GM18526 (cell line): ENCODE results near the gene KCNMA1.

ENCODE experiments used
- POLR2A ChIP-seq: IDR thresholded peaks from 3 replicates; pipeline ENCODE4 v1.6.1; 2011; ENCODE audit not compliant: insufficient read length; ENCODE audit errors: extremely low read depth

Gene KCNMA1

GRCh38 chr10:76881477-76882220 lies 756.0 kb downstream of the KCNMA1 start:
- TF ChIP-seq POLR2A = no peak

GRCh38 chr10:76880931-76881330 lies 756.7 kb downstream of the KCNMA1 start:
- no peak for TF ChIP-seq POLR2A

- TF ChIP-seq POLR2A = no peak
Observed at GRCh38 chr10:76879116-76879913, 758.3 kb downstream of the KCNMA1 start.

GRCh38 chr10:76878514-76878913 lies 759.1 kb downstream of the KCNMA1 start:
- TF ChIP-seq POLR2A = no peak

GRCh38 chr10:76874896-76875295 lies 762.7 kb downstream of the KCNMA1 start:
- TF ChIP-seq POLR2A = no peak

GRCh38 chr10:76874176-76874575 lies 763.4 kb downstream of the KCNMA1 start:
- no peak for TF ChIP-seq POLR2A

GRCh38 chr10:76871697-76872295 lies 765.8 kb downstream of the KCNMA1 start:
- no peak for TF ChIP-seq POLR2A

- no peak for TF ChIP-seq POLR2A
Observed at GRCh38 chr10:76869931-76870330, 767.7 kb downstream of the KCNMA1 start.

GRCh38 chr10:76868098-76868977 lies 769.3 kb downstream of the KCNMA1 start:
- no peak for TF ChIP-seq POLR2A

- no peak for TF ChIP-seq POLR2A
Observed at GRCh38 chr10:76866841-76867586, 770.6 kb downstream of the KCNMA1 start.

GRCh38 chr10:76864922-76865321 lies 772.7 kb downstream of the KCNMA1 start:
- TF ChIP-seq POLR2A = no peak

- TF ChIP-seq POLR2A = no peak
Observed at GRCh38 chr10:76858721-76859120, 778.9 kb downstream of the KCNMA1 start.

GRCh38 chr10:76840802-76841201 lies 796.8 kb downstream of the KCNMA1 start:
- TF ChIP-seq POLR2A = no peak

GRCh38 chr10:76839276-76839675 lies 798.3 kb downstream of the KCNMA1 start:
- no peak for TF ChIP-seq POLR2A
